Panc1 (cell line): ENCODE data around the gene NAA25. TPM values are rescaled to one million over a fixed set of nuclear protein-coding genes. Genes with fewer than 3 reads are reported as not detected.
A peak's percentile ranks its signal among the peaks of the same experiment; 100 is the strongest.

Experiments
- ATAC-seq: fragments of 200-7000 bp; cut with Tn5 transposase; 2 replicates; pipeline ENCODE4 v1.9.1; 2020; ENCODE audit warnings: mild to moderate bottlenecking, moderate library complexity
- BruUV-seq: library from RNA; stranded (reverse); fragments of 400-500 nt; replicated peaks from 2 replicates; lab custom pipeline; 2021; lab: Mats Ljungman, UMichigan
- CTCF ChIA-PET: fragments of 300-600 bp; sonication (Branson Sonifier 250); formaldehyde crosslinking; loops from one replicate; lab custom pipeline; 2022; ENCODE audit warnings: antibody characterized with exemption; lab: Charles Lee
- POLR2A ChIA-PET: fragments of 300-600 bp; sonication (Branson Sonifier 250); formaldehyde crosslinking; loops from one replicate; lab custom pipeline; 2022; ENCODE audit warnings: antibody characterized with exemption; lab: Charles Lee
- DNase-seq: peaks from one replicate; pipeline ENCODE4 v3.0.0-alpha.2; 2010; ENCODE audit warnings: low read depth, low spot score
- H3K27ac ChIP-seq: 2 replicates; pipeline ENCODE4 v1.5.1; 2011; ENCODE audit warnings: mild to moderate bottlenecking, low read length, inconsistent platforms
- H3K27me3 ChIP-seq: fragments of 200-500 bp; sonication (Bioruptor generic); 2 replicates; pipeline ENCODE4 v1.6.0; 2014; ENCODE audit warnings: low read length, inconsistent platforms; ENCODE audit not compliant: control insufficient read depth, insufficient read depth
- H3K36me3 ChIP-seq: fragments of 200-500 bp; sonication (Bioruptor generic); 2 replicates; pipeline ENCODE4 v1.5.1; 2014; ENCODE audit warnings: inconsistent platforms, mild to moderate bottlenecking, low read length, moderate library complexity; ENCODE audit not compliant: control insufficient read depth, insufficient read depth
- H3K4me1 ChIP-seq: 2 replicates; pipeline ENCODE4 v1.5.1; 2011; ENCODE audit warnings: inconsistent platforms, mild to moderate bottlenecking, low read length, moderate library complexity; ENCODE audit not compliant: control insufficient read depth, insufficient read depth
- H3K4me3 ChIP-seq, 2 experiments: 2 replicates each; pipeline ENCODE4 v1.5.1; 2011 to 2012; ENCODE audit warnings: low read depth in 2 of 2, low read length in 2 of 2, mild to moderate bottlenecking in 2 of 2, inconsistent platforms in 1 of 2, moderate library complexity in 1 of 2
- H3K9me3 ChIP-seq: fragments of 200-500 bp; sonication (Bioruptor generic); 2 replicates; pipeline ENCODE4 v1.5.1; 2014; ENCODE audit warnings: low read depth, mild to moderate bottlenecking, inconsistent platforms, low read length, moderate library complexity; ENCODE audit not compliant: control insufficient read depth, insufficient read depth
- POLR2AphosphoS5 ChIP-seq: IDR thresholded peaks from 2 replicates; pipeline ENCODE4 v1.6.1; 2012; ENCODE audit warnings: mild to moderate bottlenecking, low read depth, low read length, moderate library complexity
- SIN3A ChIP-seq: IDR thresholded peaks from 2 replicates; pipeline ENCODE4 v1.6.1; 2012; ENCODE audit warnings: low read depth, mild to moderate bottlenecking, low read length, moderate library complexity, borderline replicate concordance; ENCODE audit not compliant: insufficient read depth
- TCF7L2 ChIP-seq: IDR thresholded peaks from 2 replicates; pipeline ENCODE4 v1.6.1; 2011; ENCODE audit warnings: mild to moderate bottlenecking, low read depth, low read length, inconsistent platforms
- in situ Hi-C: cut with HindIII; loops from 2 replicates; pipeline ENCODE4 v1.10.0; 2016; ENCODE audit warnings: low sequenced_read_pairs, low pct_unique_long_range_greater_than_20kb
- intact Hi-C: fragments of 100-400 bp; cut with micrococcal nuclease; formaldehyde crosslinking; loops from one replicate; pipeline ENCODE4 v1.10.0; 2022; ENCODE audit not compliant: unreplicated experiment
- total RNA-seq: library from RNA; stranded (reverse); gene quantifications from one replicate; pipeline ENCODE4 v1.2.1, GENCODE V29; 2021; ENCODE audit not compliant: unreplicated experiment
- TF ChIP-seq, protein P1 (sequence below): fragments of 450-650 bp; IDR thresholded peaks from 2 replicates; pipeline ENCODE4 v1.5.1; 2017; ENCODE audit warnings: mild to moderate bottlenecking
- TF ChIP-seq, protein P2 (sequence below), 2 experiments: IDR thresholded peaks; 2 replicates each; pipeline ENCODE4 v1.6.1; 2011 to 2012; ENCODE audit warnings: low read depth in 2 of 2, control low read depth in 1 of 2, low read length in 1 of 2, mild to moderate bottlenecking in 1 of 2, moderate library complexity in 1 of 2; ENCODE audit not compliant: insufficient read depth in 1 of 2

NAA25 gene
- total RNA-seq, 1 experiment from 2014 or later, result 32.2 TPM

DNA sequence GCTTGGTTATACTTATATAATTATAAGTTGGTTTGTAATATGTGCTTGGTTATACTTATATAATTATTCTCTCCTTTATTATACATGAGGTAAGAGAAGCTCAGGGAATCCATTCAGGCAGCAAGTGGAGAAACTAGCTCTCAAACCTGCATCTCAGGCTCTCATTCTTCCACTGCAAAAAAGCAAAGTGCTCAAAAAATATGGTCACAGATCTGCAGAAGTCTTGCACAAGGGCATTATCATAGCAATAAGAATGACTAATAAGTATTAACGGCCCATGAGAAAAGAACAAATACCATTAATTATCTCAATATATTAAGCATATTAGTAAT is 16.3 kb upstream of the NAA25 start:
- intact Hi-C loops (no loop called here), in situ Hi-C loops (no loop called here)
- POLR2A ChIA-PET, result no interaction called here
- TF ChIP-seq, protein P1, sequence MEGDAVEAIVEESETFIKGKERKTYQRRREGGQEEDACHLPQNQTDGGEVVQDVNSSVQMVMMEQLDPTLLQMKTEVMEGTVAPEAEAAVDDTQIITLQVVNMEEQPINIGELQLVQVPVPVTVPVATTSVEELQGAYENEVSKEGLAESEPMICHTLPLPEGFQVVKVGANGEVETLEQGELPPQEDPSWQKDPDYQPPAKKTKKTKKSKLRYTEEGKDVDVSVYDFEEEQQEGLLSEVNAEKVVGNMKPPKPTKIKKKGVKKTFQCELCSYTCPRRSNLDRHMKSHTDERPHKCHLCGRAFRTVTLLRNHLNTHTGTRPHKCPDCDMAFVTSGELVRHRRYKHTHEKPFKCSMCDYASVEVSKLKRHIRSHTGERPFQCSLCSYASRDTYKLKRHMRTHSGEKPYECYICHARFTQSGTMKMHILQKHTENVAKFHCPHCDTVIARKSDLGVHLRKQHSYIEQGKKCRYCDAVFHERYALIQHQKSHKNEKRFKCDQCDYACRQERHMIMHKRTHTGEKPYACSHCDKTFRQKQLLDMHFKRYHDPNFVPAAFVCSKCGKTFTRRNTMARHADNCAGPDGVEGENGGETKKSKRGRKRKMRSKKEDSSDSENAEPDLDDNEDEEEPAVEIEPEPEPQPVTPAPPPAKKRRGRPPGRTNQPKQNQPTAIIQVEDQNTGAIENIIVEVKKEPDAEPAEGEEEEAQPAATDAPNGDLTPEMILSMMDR, result no peak
- TF ChIP-seq, protein P2, sequence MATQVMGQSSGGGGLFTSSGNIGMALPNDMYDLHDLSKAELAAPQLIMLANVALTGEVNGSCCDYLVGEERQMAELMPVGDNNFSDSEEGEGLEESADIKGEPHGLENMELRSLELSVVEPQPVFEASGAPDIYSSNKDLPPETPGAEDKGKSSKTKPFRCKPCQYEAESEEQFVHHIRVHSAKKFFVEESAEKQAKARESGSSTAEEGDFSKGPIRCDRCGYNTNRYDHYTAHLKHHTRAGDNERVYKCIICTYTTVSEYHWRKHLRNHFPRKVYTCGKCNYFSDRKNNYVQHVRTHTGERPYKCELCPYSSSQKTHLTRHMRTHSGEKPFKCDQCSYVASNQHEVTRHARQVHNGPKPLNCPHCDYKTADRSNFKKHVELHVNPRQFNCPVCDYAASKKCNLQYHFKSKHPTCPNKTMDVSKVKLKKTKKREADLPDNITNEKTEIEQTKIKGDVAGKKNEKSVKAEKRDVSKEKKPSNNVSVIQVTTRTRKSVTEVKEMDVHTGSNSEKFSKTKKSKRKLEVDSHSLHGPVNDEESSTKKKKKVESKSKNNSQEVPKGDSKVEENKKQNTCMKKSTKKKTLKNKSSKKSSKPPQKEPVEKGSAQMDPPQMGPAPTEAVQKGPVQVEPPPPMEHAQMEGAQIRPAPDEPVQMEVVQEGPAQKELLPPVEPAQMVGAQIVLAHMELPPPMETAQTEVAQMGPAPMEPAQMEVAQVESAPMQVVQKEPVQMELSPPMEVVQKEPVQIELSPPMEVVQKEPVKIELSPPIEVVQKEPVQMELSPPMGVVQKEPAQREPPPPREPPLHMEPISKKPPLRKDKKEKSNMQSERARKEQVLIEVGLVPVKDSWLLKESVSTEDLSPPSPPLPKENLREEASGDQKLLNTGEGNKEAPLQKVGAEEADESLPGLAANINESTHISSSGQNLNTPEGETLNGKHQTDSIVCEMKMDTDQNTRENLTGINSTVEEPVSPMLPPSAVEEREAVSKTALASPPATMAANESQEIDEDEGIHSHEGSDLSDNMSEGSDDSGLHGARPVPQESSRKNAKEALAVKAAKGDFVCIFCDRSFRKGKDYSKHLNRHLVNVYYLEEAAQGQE (IDR thresholded peaks at IDR 0.05; ENCODE audit: insufficient read depth in 1 of 2, low read depth in 2 of 2, low read length in 1 of 2), result no peak
- TF ChIP-seq SIN3A, result no peak
- no peak for TF ChIP-seq TCF7L2
- no peak for TF ChIP-seq POLR2AphosphoS5
- BruUV-seq, result no TSS peak
- no peaks in the 10 kb centered on the region for H3K27me3 ChIP-seq
- CTCF ChIA-PET, result no interaction called here
- no peak overlapping the region for H3K27ac ChIP-seq
- DNase-seq (no peak), ATAC-seq (peak; percentile 9)
- peaks cover 27% of the 10 kb centered on the region for H3K4me1 ChIP-seq
- H3K9me3 ChIP-seq, result no peaks in the 10 kb centered on the region
- no peaks in the 10 kb centered on the region for H3K36me3 ChIP-seq
- peak overlapping the region; percentile 78 to 85; a peak in 3 of 4 replicates for H3K4me3 ChIP-seq

DNA sequence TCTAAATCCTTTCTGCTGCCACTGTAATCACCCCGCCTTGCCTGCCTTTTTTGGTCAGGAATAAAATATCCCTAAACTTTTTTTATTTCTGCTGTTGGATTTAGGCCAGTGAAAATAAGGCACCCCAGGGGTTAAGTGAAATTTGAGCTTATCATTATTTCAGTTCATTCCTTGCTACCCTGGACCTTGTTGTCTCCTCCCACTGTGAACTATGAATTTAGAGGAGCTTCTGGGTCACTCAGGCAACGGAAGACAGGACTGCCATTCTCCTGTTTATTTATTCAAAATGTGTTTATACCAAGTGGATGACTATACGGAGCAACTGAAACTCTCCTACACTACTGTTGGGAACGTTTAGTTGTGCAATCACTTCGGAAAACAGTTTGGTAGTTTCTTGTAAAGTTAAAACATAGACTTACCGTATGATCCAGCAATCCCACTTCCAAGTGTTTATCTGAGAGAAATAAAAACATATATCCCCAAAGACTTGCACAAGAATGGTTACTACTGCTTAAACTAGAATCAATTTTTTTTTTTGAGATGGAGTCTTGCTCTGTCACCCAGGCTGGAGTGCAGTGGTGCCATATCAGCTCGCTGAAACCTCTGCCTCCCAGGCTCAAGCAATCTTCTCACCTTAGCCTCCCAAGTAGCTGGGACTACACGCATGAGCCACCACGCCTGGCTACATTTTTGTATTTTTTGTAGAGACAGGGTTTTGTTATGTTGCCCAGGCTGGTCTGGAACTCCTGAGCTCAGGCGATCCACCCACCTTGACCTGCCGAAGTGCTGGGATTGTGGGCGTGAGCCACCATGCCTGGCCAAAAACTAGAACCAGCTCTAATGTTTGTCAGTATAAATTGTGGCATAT is 14.5 kb upstream of the NAA25 start:
- ATAC-seq (no peak), DNase-seq (no peak)
- no TSS peak for BruUV-seq
- POLR2A ChIA-PET, result interaction anchor here (0.8 kb wide), 1 partner anchor 11 kb away, joined by 4 read pairs; no protein-coding TSS in a partner anchor
- intact Hi-C loops, result no loop called here
- Histone ChIP-seq H3K27ac (peak overlapping the region; percentile 3; the same call in 1 of the 2 replicates), H3K4me1 (peaks cover 24% of the 10 kb centered on the region), H3K9me3 (no peaks in the 10 kb centered on the region), H3K27me3 (no peaks in the 10 kb centered on the region), H3K36me3 (no peaks in the 10 kb centered on the region), H3K4me3 (no peak overlapping the region)
- TF ChIP-seq SIN3A, result no peak
- TF ChIP-seq, protein P1, result no peak
- no peak for TF ChIP-seq POLR2AphosphoS5
- no peak for TF ChIP-seq TCF7L2
- TF ChIP-seq, protein P2 (IDR thresholded peaks at IDR 0.05; ENCODE audit: insufficient read depth in 1 of 2, low read depth in 2 of 2, low read length in 1 of 2), result no peak
- CTCF ChIA-PET, result no interaction called here
- in situ Hi-C loops, result no loop called here
